Measurements from ENCODE around the gene CLCF1.
"Not testable (repeated sequence)": the region's sequence is repeated elsewhere in the genome, so short reads cannot be mapped to it uniquely, and the experiment has no call there.

CLCF1 gene

DNA sequence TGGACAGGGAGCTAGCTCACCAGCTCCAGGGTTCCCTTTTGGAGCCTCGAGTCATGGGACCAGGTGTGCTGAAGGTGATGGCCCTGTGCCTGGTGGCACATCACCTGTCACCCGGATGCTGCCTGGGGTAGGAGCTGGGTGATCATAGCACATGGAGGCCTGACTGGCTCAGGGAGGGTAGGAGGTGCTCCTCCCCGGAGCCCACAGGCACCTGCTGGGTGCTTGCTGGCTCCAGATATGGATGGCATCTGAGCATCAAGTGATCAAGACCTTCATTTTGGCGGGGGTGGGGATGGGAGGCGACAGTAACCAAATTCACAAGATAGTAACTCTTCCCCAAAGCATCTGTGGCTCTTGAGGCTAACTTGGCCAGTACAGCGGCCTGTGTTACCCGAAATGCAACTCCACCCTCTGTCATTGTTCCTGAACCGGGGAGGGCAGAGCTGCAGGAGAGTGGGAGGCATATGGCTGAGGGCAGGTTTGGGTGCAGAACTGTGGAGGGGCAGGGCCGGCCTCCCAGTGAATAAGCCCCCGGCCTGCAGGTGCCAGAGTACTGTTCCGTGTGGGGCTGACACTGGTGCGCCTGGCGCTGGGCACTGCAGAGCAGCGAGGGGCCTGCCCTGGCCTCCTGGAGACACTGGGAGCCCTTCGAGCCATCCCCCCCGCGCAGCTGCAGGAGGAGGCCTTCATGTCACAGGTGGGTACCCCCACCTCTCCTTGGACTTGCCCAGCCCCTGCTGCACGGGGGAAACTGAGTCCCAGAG lies 35.2 kb upstream of the CLCF1 start:
- DNase-seq (ENCODE audit: low spot score) = no peak

DNA sequence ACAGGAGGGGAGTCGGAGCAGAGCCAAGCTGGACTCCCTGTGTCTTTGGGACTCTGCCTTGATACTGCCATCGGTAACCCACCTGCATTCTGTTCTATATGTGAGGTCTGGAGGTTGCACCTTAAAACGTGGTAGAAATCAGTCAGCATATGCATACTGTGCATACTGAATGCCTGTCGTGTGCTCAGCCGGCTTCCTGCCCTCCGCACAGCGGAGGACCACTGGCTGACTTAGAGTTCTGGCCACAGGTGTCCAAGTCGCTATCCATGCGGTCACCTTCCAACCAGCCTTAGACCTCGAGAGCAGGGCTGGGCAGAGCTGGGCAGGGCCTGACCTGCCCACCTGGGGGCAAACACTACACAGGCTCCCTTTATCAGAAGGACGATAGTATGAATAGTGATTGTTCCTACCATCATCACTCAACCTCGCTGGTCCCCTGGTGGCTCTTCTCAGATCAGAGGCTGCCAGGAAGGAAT lies 34.3 kb upstream of the CLCF1 start:
- no peak for DNase-seq (ENCODE audit: low spot score)

DNA sequence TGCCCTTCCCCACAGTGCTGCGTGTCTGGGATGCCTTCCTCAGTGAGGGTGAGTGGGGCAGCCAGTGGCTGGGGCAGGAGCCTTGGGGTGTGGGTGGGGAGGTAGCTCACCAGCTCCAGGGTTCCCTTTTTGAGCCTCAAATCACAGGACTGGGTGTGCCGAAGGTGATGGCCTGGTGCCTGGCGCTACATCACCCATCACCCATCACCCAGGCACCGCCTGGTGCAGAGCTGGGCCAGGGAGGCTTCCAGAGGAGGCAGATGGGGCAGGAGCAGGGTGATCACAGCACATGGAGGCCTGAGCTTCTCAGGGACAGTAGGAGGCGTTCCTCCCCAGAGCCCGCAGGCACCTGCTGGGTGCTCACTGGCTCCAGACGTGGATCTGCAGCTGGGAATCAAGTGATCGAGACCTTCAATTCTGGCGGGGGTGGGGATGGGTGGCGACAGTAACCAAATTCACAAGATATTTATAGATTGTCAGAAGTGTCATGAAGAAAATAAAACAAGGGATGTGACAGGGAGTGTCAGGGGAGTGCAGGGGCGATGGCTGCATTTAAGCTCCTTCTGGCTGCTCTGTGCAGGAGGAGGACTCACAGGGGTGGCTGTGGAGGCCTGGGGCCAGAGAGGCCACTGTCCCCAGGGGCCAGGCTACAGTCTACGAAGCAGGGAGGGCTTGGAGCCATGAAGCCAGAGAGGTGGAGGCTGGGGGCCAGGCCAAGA lies 33.7 kb upstream of the CLCF1 start:
- DNase-seq (ENCODE audit: low spot score) = no peak

DNA sequence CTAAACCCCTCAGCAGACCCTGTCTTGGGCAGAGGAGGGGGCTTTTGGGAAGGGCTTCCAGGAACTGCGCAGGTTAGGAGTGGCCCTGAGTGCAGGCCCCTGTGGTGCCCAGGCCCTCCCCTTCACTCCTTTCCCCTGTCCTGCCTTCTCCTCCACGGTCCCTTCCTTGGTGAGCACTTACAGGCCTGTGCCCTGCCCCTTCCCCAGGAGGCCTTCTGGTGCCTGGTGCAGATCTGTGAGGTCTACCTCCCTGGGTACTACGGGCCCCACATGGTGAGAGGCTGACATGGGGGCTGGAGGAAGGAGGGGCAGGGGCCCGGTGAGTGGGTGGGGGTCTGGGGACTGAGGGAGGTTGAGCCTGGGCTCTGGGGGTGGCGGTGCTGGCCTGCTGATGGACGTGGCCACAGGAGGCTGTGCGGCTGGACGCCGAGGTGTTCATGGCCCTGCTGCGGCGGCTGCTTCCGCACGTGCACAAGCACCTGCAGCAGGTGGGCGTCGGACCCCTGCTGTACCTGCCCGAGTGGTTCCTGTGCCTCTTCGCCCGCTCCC lies 33.1 kb upstream of the CLCF1 start:
- DNase-seq (ENCODE audit: low spot score) = no peak

DNA sequence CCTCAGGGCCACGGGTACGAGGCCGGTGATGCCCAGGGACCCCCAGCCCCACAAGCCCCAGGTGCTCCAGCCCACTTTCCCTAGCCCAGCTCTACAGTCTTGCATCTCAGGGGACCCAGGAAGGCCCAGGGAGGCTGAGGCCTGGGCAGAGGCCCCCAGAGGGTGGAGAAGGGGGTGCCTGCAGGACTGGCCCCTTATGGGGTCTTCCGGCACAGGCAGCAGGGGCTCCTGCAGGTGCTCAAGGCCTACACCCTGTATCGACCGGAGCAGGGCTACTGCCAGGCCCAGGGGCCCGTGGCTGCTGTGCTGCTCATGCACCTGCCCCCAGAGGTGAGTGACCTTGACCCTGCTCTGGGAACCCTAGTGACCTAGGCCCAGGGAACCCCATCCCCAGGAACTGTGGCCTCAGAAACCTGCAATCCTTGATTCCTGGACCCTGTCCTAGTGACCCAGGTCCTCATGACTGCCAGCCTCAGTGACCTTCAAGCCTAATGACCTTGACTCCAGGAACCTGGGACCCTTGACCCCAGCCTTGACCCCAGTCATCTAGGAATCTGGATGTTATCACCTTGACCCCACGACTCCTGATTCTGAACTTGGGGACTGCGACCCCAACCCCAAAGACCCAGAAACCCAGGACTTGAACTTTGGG lies 32.4 kb upstream of the CLCF1 start:
- DNase-seq (ENCODE audit: low spot score) = no peak

DNA sequence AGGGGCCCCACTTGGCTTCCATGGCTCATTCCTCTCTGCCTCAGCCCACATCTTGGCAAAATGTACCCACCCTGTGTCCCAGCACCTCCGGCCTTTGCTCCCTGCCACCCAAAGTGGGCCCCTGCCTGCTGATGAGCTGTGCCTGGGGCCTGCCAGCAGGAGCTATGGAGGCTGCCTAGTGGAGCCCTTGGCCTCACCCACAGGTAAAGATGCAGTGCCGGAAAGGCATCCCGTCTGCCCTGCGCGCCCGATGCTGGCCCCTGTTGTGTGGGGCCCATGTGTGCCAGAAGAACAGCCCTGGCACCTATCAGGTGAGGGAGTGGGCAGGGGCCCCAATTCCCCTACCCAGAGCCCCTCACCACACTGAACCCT lies 31.8 kb upstream of the CLCF1 start:
- no peak for DNase-seq (ENCODE audit: low spot score)

DNA sequence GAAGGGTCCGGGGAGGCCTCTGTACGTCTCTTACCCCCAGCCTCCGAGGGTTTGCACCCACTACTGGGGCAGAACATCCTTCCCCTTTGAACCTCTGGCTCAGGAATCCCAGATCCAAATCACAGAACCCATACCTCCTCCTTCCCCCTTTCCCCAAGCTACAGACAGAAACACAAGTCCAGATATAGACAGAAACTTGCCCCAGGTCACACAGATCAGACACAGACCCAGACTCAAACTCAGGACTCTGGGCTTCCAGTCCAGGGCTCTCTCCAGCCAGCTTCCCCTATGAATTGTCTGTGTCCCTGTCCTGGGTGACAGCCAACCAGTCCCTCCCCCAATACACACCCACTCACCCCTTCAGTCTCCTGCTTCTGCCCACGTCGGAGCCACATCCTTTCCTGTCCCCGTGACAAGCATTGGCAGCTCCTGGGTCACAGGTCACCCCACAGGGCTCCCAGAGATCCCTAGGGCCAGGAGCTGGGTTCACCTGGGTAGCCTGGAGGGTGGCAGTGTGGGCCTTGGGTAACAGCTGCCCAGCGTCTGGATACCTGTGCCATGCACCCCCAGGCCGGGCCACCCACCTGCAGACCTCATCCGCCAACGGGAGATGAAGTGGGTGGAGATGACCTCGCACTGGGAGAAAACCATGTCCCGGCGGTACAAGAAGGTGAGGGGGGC lies 31.3 kb upstream of the CLCF1 start:
- no peak for DNase-seq (ENCODE audit: low spot score)

DNA sequence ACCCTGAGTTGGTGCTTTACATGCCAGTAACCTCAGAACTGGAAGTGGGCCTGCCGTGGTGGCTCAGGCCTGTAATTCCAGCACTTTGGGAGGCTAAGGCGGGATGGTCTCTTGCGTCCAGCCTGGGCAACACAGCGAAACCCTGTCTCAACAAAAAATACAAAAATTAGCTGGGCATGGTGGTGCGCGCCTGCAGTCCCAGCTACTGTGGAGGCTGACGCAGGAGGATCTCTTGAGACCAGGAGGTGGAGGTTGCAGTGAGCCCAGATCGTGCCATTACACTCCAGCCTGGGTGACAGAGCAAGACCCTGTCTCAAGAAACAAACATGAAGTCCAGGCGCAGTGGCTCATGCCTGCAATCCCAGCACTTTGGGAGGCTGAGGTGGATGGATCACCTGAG lies 29.7 kb upstream of the CLCF1 start:
- DNase-seq (ENCODE audit: low spot score) = not testable (repeated sequence)

DNA sequence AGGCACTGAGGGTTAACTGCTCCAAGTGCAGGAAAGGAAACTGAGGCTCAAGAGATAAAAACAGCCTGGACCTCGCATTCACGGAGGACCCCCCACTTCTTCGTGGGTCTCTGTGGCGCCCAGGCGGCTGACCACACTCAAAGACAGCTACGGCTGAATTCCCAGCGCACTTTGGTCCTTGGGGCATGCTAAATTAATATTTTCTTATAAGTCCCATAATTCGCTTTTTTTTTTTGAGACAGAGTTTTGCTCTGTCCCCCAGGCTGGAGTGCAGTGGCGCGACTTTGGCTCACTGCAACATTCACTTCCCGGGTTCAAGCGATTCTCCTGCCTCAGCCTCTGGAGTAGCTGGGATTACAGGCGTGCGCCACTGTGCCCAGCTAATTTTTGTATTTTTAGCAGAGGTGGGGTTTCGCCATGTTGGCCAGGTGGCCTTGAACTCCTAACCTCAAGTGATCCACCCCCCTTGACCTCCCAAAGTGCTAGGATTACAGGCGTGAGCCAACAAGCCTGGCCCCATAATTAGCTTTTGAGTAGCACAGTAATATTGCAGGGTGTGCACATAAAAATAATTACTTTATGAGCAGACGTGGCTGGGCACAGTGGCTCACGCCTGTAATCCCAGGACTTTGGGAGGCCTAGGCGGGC lies 28.9 kb upstream of the CLCF1 start:
- DNase-seq (ENCODE audit: low spot score) = not testable (repeated sequence)

DNA sequence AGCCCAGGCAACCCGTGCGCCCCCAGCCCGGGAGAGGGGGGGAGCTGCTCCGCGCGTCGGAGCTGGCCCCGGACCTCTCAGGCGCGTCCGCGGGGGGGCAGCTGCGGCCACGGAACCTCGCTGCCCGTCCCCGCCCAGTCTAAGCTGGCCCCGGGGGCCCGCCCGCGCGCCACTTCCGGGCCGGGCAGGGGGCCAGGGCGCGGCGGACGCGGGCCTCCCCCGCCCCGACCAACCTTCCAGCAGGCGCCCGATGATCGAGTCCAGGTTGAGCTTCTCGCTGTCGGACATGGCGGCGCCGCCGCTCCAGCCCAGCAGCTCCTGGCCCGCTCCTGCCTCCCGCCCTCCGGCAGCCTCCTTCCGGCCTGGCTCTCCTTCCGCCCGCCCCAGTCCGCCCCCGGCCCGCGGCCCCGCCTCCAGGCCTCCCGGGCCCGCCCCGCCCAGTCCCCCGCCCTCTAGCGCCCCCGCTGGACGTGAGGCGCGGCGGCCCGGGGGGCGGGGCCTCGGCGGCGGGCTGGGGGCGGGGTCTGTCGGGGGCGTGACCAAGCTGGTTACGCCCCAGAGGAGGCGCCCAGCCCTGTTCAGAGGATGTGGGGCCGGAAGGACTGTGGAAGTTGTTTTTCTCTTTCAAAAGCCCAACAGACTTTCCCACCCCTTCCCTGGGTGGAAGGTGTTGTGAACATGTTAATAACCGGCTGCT lies 28.2 kb upstream of the CLCF1 start, which contains the start of gene PPP1CA:
Gene PPP1CA, minus strand, starts transcription at position 364 of the 697 bp plus-strand sequence. Its CDS starts 76 bp downstream, at position 288.
- DNase-seq (ENCODE audit: low spot score) = peak; percentile 95

DNA sequence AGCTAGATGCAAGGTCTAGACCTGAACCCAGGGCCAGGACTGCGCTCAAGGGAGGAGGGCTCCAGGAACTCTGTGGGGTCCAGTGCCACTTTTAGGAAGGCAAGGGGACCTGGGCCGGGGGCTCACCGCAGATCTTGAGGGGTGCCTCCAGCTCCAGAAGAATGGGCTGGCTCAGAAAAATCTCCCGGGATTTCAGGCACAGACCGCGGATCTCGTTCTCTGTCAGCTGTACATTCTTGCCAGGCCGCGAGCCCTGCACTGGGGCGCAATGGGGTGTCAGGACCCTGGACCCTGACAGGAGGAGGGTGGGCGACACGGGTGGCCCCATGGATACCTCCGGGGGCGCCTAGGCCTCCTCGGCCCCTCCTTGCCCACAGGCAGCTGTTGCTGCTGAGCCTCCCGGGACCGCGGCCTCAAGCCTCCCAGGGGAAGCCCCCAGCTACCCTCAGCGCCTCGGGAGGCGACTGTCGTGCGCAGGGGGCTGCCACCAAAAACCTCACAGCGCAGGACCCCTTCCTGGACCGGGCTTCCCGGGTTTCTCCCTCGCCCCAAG lies 27.6 kb upstream of the CLCF1 start:
- DNase-seq (ENCODE audit: low spot score) = no peak

DNA sequence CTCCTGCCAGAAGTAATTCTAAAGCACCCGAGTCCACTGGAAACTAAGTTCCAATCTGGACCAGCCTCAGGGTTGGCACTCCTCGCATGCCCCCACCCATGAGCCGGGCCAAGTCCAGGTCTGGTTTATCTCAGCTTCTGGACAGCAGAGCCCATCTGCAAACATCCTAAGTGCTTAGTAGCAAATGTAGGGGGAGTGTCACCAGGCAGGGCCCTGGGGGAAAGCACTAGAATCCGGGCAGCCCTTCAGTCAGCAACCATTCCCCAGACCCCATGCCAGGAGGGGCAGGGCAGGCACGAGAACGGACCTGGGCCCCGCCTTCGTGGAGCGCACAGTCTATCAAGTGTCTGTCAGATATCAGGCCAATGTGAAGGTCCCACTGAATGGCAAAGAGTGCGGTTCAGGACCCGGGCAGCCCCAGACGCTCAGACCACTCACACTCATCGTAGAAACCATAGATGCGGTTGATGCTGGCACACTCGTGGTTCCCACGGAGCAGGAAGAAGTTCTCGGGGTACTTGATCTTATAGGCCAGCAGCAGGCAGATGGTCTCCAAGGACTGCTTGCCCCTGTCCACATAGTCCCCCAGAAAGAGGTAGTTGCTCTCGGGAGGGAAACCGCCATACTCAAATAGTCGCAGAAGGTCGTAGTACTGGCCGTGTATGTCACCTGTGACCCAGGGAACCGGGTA lies 27.0 kb upstream of the CLCF1 start:
- no peak for DNase-seq (ENCODE audit: low spot score)

DNA sequence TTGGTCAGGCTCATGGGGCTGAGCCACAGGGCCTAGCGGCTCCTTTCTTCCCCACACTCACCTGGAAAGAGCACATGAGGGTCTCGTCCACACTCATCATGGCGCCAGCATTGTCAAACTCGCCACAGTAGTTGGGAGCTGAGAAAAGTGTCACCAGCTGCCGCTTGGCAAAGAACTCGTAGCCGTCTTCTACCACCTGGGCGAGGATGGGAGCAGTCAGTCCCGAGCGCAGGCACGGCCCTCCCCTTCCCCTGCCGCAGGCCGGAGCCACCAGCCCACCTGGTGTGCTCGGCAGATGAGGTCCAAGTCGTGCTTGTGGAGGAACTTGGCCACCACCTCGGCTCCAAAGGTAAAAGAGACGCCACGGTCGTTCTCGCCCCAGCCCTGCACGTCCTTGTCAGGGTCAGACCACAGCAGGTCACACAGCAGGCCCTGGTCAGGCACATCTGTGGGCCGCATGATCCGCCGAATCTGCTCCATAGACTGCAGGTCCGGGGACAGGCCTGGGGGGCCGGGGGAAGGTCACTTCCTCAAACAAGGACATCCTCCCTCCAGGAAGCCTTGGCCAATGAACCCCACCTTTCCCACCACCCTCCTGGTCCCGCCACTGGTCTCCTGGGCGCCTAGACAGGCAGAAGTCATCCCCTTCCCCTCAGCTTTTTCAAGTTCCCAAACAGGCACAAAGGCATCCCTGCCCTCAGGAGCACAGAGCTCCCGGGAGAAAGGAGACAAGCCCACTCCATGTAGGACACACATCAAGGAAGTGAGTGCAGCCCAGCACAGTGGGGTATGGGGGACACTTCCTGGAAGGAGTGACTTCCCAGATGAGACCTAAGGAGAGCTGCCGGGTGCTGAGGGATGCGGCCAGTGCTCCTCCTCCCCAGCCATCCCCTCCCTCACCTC lies 25.5 kb upstream of the CLCF1 start:
- DNase-seq (ENCODE audit: low spot score) = no peak

DNA sequence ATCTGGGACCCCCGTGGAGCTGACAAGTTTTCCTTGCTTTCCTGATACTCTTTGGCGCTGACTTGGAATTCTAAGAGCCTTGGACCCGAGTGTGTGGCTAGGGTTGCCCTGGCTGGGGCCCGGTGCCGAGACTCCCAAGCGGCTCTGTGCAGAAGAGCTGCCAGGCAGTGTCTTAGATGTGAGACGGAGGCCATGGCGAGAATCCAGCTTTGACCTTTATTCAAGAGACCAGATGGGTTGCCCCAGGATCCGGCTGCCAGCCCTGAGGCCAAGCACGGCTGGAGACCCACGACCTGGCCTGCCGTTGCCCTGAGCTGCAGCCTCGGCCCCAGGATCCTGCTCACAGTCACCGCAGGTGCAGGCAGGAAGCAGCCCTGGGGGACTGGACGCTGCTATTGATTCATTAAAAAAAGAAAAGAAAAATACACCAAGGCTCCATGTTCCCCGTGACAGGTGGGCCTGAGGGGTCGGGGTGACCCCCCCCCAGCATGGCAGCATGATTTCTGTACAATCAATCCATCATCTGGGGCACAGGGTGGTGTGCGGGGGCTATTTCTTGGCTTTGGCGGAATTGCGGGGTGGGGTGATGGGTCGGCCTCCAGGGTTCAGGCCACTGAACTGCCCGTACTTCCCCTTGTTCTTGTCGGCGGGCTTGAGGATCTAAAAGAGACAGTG lies 24.7 kb upstream of the CLCF1 start:
- DNase-seq (ENCODE audit: low spot score) = no peak

DNA sequence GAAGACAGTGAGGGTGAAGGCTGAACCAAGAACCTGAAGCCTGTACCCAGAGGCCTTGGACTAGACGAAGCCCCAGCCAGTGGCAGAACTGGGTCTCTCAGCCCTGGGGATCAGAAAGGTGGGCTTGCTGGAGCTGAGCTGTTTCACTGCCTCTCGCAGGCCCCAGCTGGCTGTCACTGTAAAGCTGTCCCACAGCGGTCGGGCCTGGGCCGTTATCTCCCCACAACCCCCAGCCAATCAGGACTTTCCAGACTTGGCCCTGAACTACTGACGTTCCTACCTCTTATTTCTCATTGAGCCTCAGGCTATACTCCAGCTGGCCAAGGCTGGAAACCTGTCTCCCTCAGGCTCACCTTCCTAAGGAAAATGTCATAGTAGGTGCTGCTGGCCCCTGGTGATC lies 24.1 kb upstream of the CLCF1 start:
- DNase-seq (ENCODE audit: low spot score) = no peak

DNA sequence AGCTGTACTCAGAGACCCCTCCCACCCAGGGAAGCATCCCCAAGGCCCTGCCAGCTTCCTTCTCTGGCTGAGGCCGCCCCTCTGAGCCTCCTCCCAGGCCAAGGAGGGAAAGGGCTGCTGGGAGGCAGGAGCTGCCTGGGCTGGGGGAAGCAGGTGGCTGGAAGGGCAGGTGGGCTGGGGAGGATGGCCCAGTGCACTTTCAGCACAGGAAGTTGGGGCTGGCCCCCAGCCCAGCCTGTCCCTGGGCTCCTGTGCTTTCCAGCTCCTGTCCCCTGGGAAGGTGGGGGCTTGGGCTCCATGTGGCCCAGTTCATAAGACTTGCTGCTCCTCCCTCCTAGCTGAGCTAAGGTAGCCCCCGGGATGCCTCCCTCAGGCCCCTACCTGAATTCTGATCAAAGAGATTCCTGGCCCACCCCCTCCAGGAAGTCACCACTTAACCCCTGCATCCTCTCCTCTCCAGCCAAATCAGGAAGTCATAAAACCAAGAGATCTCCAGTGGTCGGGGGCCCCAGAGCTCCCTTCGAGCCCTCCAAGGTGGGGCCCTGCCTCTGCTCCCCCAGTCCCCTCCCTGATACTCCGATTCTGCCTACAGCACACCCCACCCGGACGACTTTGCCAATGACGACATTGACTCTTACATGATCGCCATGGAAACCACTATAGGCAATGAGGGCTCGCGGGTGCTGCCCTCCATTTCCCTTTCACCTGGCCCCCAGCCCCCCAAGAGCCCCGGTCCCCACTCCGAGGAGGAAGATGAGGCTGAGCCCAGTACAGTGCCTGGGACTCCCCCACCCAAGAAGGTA lies 23.4 kb upstream of the CLCF1 start:
- no peak for DNase-seq (ENCODE audit: low spot score)

DNA sequence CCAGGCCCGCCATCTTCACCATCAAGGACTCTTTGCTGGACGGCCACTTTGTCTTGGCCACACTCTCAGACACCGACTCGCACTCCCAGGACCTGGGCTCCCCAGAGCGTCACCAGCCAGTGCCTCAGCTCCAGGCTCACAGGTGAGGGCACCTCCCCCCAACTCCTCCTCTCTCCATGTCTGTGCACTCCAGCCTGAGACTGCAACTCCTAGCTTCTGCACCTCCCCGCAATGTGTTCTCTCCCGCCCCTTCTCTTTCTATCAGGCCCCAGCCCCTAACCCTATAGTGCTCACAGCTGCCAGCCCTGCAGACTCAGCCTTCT lies 22.8 kb upstream of the CLCF1 start:
- DNase-seq (ENCODE audit: low spot score) = no peak
